Fibroblast of lung (primary cell): Measurements from ENCODE around the gene WFDC12. TPM values are rescaled to one million over a fixed set of nuclear protein-coding genes. Genes with fewer than 3 reads are reported as not detected.

ENCODE experiments used
- DNase-seq, 2 donors: peaks; one replicate each; pipeline versions ENCODE4 v3.0.0 to v3.0.0-alpha.2; 2010; ENCODE audit warnings: low read depth in 2 of 2
- H2AFZ ChIP-seq: 2 replicates; pipeline ENCODE4 v1.5.1; 2012; ENCODE audit warnings: low read length, control low read depth, inconsistent platforms
- H3K27ac ChIP-seq: 2 replicates; pipeline ENCODE4 v1.5.1; 2011; ENCODE audit warnings: low read length, control low read depth; ENCODE audit not compliant: insufficient read depth
- H3K27me3 ChIP-seq: 2 replicates; pipeline ENCODE4 v1.5.1; 2011; ENCODE audit warnings: mild to moderate bottlenecking, low read length; ENCODE audit not compliant: control insufficient read depth, insufficient read depth
- H3K36me3 ChIP-seq: 2 replicates; pipeline ENCODE4 v1.5.1; 2011; ENCODE audit warnings: low read length; ENCODE audit not compliant: control insufficient read depth, insufficient read depth
- H3K4me1 ChIP-seq: 2 replicates; pipeline ENCODE4 v1.5.1; 2011; ENCODE audit warnings: low read length; ENCODE audit not compliant: control insufficient read depth, insufficient read depth; ENCODE audit errors: extremely low read depth
- H3K4me2 ChIP-seq: 2 replicates; pipeline ENCODE4 v1.5.1; 2011; ENCODE audit warnings: low read length, control low read depth; ENCODE audit not compliant: insufficient read depth; ENCODE audit errors: extremely low read depth
- H3K4me3 ChIP-seq, 4 experiments: fragments of 200-600 bp in 1 of 4; sonication (generic) in 1 of 4; replicated peaks in 1 of 4; 2 replicates each; pipeline ENCODE4 v1.5.1; 2011 to 2016; ENCODE audit warnings: low read length in 4 of 4, low read depth in 3 of 4, mild to moderate bottlenecking in 3 of 4, control low read depth in 2 of 4, inconsistent platforms in 1 of 4, mixed read lengths in 1 of 4; ENCODE audit not compliant: insufficient read depth in 1 of 4; ENCODE audit errors: control extremely low read depth in 1 of 4
- H3K79me2 ChIP-seq: 2 replicates; pipeline ENCODE4 v1.5.1; 2012; ENCODE audit warnings: mild to moderate bottlenecking, low read length, inconsistent platforms; ENCODE audit not compliant: control insufficient read depth, insufficient read depth
- H3K9ac ChIP-seq: 2 replicates; pipeline ENCODE4 v1.5.1; 2011; ENCODE audit warnings: mild to moderate bottlenecking, low read length, control low read depth; ENCODE audit not compliant: insufficient read depth
- H3K9me3 ChIP-seq: 2 replicates; pipeline ENCODE4 v1.5.1; 2012; ENCODE audit warnings: low read depth, low read length; ENCODE audit not compliant: control insufficient read depth, insufficient read depth
- H4K20me1 ChIP-seq: 2 replicates; pipeline ENCODE4 v1.5.1; 2011; ENCODE audit warnings: low read length; ENCODE audit not compliant: control insufficient read depth, insufficient read depth; ENCODE audit errors: extremely low read depth
- CTCF ChIP-seq, 2 donors: IDR thresholded peaks in 1 of 2; conservative IDR thresholded peaks in 1 of 2; 1 replicate in 1 of 2; 2 replicates in 1 of 2; pipeline ENCODE4 v1.5.1; 2011 to 2012; ENCODE audit warnings: low read length in 2 of 2, control low read depth in 1 of 2, inconsistent platforms in 1 of 2, low read depth in 1 of 2, mild to moderate bottlenecking in 1 of 2
- EZH2 ChIP-seq: IDR thresholded peaks from 2 replicates; pipeline ENCODE4 v1.5.1; 2012; ENCODE audit warnings: low read length, control low read depth, mild to moderate bottlenecking; ENCODE audit errors: missing control alignments
- polyA plus RNA-seq, 2 donors: library from polyadenylated mRNA; depleted of rRNA in 1 of 2; stranded (reverse) in 1 of 2; unstranded in 1 of 2; fragments of >200 nt; gene quantifications; 2 replicates each; pipeline ENCODE4 v1.2.1, GENCODE V29; 2011 to 2012; ENCODE audit warnings: missing spikeins in 1 of 2
- total RNA-seq: library from RNA; depleted of rRNA; stranded (reverse); fragments of >200 nt; gene quantifications from 2 replicates; pipeline ENCODE4 v1.2.1, GENCODE V29; 2014

WFDC12 gene
- total and polyA plus RNA-seq, 2 donors (not counting 1 experiment from before 2014, with no cell fraction given): not detected

GRCh38 chr20:45092898-45093297 is 31.4 kb downstream of the WFDC12 start:
- no peak overlapping the region for H3K4me3 ChIP-seq
- no peak overlapping the region for H3K9ac ChIP-seq
- no peak overlapping the region for H3K4me2 ChIP-seq
- H3K4me1 ChIP-seq: peaks cover under 1% of the 10 kb centered on the region
- no peaks in the 10 kb centered on the region for H3K36me3 ChIP-seq
- H3K27me3 ChIP-seq: peaks cover 3% of the 10 kb centered on the region
- H3K27ac ChIP-seq: no peak overlapping the region
- H3K79me2 ChIP-seq: no peaks in the 10 kb centered on the region
- no peak overlapping the region for H2AFZ ChIP-seq
- no peaks in the 10 kb centered on the region for H3K9me3 ChIP-seq
- no peaks in the 10 kb centered on the region for H4K20me1 ChIP-seq
- no peak for DNase-seq
- TF ChIP-seq EZH2 (no peak), CTCF (conservative IDR thresholded peaks at IDR 0.05 in 1 of 2, IDR thresholded peaks at IDR 0.05 in 1 of 2; ENCODE audit: low read depth in 1 of 2, low read length in 2 of 2) (no peak)

GRCh38 chr20:45091366-45091765 is 32.9 kb downstream of the WFDC12 start:
- Histone ChIP-seq H3K4me2 (no peak overlapping the region), H3K27me3 (no peaks in the 10 kb centered on the region), H3K9ac (no peak overlapping the region), H4K20me1 (no peaks in the 10 kb centered on the region), H3K79me2 (no peaks in the 10 kb centered on the region), H3K9me3 (no peaks in the 10 kb centered on the region), H3K4me1 (peaks cover 5% of the 10 kb centered on the region), H2AFZ (no peak overlapping the region), H3K4me3 (no peak overlapping the region), H3K36me3 (no peaks in the 10 kb centered on the region), H3K27ac (no peak overlapping the region)
- DNase-seq: no peak
- TF ChIP-seq EZH2 (no peak), CTCF (conservative IDR thresholded peaks at IDR 0.05 in 1 of 2, IDR thresholded peaks at IDR 0.05 in 1 of 2; ENCODE audit: low read depth in 1 of 2, low read length in 2 of 2) (no peak)

GRCh38 chr20:45090481-45090880 is 33.8 kb downstream of the WFDC12 start:
- TF ChIP-seq CTCF (conservative IDR thresholded peaks at IDR 0.05 in 1 of 2, IDR thresholded peaks at IDR 0.05 in 1 of 2; ENCODE audit: low read depth in 1 of 2, low read length in 2 of 2) (no peak), EZH2 (no peak)
- H3K4me2 ChIP-seq: no peak overlapping the region
- DNase-seq: peak in 1 of 2 donors; percentile 43

More at GRCh38 chr20:45090481-45090880, 33.8 kb downstream of the WFDC12 start:
- no peak overlapping the region for H2AFZ ChIP-seq
- H3K27me3 ChIP-seq: no peaks in the 10 kb centered on the region
- H3K9me3 ChIP-seq: no peaks in the 10 kb centered on the region
- H3K9ac ChIP-seq: no peak overlapping the region
- H3K4me3 ChIP-seq: no peak overlapping the region
- no peaks in the 10 kb centered on the region for H4K20me1 ChIP-seq
- no peaks in the 10 kb centered on the region for H3K36me3 ChIP-seq
- H3K79me2 ChIP-seq: no peaks in the 10 kb centered on the region
- H3K27ac ChIP-seq: no peak overlapping the region
- peaks cover 5% of the 10 kb centered on the region for H3K4me1 ChIP-seq
